Karpas-422 (cell line): ENCODE data around the gene IL1RN. TPM values are rescaled to one million over a fixed set of nuclear protein-coding genes. Genes with fewer than 3 reads are reported as not detected.

Source experiments
- DNase-seq: peaks from one replicate; pipeline ENCODE4 v3.0.0-alpha.2; 2015
- H2AFZ ChIP-seq: fragments of 200-600 bp; sonication (generic); 2 replicates; pipeline ENCODE4 v1.6.1; 2014; ENCODE audit warnings: antibody characterized with exemption, low read length, mixed read lengths
- H3K27ac ChIP-seq: fragments of 200-600 bp; sonication (generic); 2 replicates; pipeline ENCODE4 v1.5.1; 2014; ENCODE audit warnings: mild to moderate bottlenecking, low read length, moderate library complexity
- H3K27me3 ChIP-seq: fragments of 200-600 bp; sonication (generic); 2 replicates; pipeline ENCODE4 v1.6.1; 2014; ENCODE audit warnings: low read length, mixed read lengths
- H3K36me3 ChIP-seq: fragments of 200-600 bp; sonication (generic); 2 replicates; pipeline ENCODE4 v1.6.1; 2014; ENCODE audit warnings: low read length, mixed read lengths; ENCODE audit not compliant: insufficient read depth
- H3K4me1 ChIP-seq: fragments of 200-600 bp; sonication (generic); 2 replicates; pipeline ENCODE4 v1.6.1; 2014; ENCODE audit warnings: mild to moderate bottlenecking, low read length, mixed read lengths
- H3K4me2 ChIP-seq: fragments of 200-600 bp; sonication (generic); 2 replicates; pipeline ENCODE4 v1.6.1; 2014; ENCODE audit warnings: low read length, low read depth, mild to moderate bottlenecking; ENCODE audit not compliant: poor library complexity, severe bottlenecking
- H3K4me3 ChIP-seq: fragments of 200-600 bp; sonication (generic); 2 replicates; pipeline ENCODE4 v1.5.1; 2014; ENCODE audit warnings: mild to moderate bottlenecking, antibody characterized with exemption, low read length, mixed read lengths
- H3K79me2 ChIP-seq: fragments of 200-600 bp; sonication (generic); 2 replicates; pipeline ENCODE4 v1.6.1; 2014; ENCODE audit warnings: mild to moderate bottlenecking, low read length, mixed read lengths
- H3K9ac ChIP-seq: fragments of 200-600 bp; sonication (generic); 2 replicates; pipeline ENCODE4 v1.6.0; 2014; ENCODE audit warnings: low read length
- H3K9me2 ChIP-seq: fragments of 200-600 bp; sonication (generic), shearing (Covaris generic); replicated peaks from 2 replicates; pipeline ENCODE4 v1.6.0; 2014; ENCODE audit warnings: mild to moderate bottlenecking, low read length, moderate library complexity; ENCODE audit not compliant: insufficient read depth
- H3K9me3 ChIP-seq: fragments of 300-700, 200-600 bp; sonication (generic); 2 replicates; pipeline ENCODE4 v1.6.1; 2014; ENCODE audit warnings: low read length, mixed read lengths
- H4K20me1 ChIP-seq: fragments of 200-600 bp; sonication (generic); 2 replicates; pipeline ENCODE4 v1.6.1; 2014; ENCODE audit warnings: mild to moderate bottlenecking, antibody characterized with exemption, low read length, low read depth; ENCODE audit not compliant: insufficient read depth
- total RNA-seq: library from RNA; depleted of rRNA; stranded (reverse); fragments of >200 nt; shearing (Covaris generic); gene quantifications from 2 replicates; pipeline ENCODE4 v1.2.3, GENCODE V29; 2014; ENCODE audit warnings: low replicate concordance

The IL1RN gene
- total RNA-seq, 1 experiment from 2014 or later = not detected

- Histone ChIP-seq H3K4me2 (no peak overlapping the region), H3K9me3 (no peaks in the 10 kb centered on the region), H3K27me3 (no peaks in the 10 kb centered on the region), H3K4me3 (no peak overlapping the region), H3K9me2 (no peaks in the 10 kb centered on the region), H3K79me2 (no peaks in the 10 kb centered on the region; the same call in 1 of the 2 replicates), H3K9ac (no peak overlapping the region), H3K36me3 (no peaks in the 10 kb centered on the region), H4K20me1 (no peaks in the 10 kb centered on the region), H3K4me1 (peaks cover 1% of the 10 kb centered on the region), H3K27ac (no peak overlapping the region), H2AFZ (no peak overlapping the region)
- DNase-seq = no peak
These were observed 40.6 kb downstream of the IL1RN start for GRCh38 chr2:113167962-113168340.

- no peak overlapping the region for H3K27ac ChIP-seq
- H3K79me2 ChIP-seq = peaks cover 3% of the 10 kb centered on the region
- no peak overlapping the region for H3K4me2 ChIP-seq
- H3K9me3 ChIP-seq = no peaks in the 10 kb centered on the region
- no peaks in the 10 kb centered on the region for H3K9me2 ChIP-seq
- no peak overlapping the region for H2AFZ ChIP-seq
- H4K20me1 ChIP-seq = no peaks in the 10 kb centered on the region
- H3K36me3 ChIP-seq = no peaks in the 10 kb centered on the region
- no peaks in the 10 kb centered on the region for H3K27me3 ChIP-seq
- H3K4me1 ChIP-seq = peaks cover 9% of the 10 kb centered on the region
- DNase-seq = no peak
- H3K4me3 ChIP-seq = no peak overlapping the region
- no peak overlapping the region for H3K9ac ChIP-seq
These were observed 41.7 kb downstream of the IL1RN start for GRCh38 chr2:113169002-113169530.

DNA sequence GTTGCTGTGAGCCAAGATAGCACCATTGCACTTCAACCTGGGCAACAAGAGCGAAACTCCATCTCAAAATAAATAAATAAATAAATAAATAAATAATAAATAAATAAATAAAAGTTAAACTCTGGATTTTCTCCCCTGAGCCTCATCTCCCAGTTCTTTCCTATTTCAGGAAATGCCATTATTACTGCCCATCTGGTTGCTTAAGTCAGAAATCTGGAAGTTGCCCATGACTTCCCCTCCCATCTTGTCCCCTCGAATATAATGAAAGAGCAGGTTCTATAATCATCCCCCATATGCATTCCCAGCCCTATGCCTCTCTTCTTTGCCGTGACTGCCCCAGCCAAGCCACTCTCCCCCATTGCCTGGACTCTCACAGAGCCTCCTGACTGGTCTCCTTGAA lies 42.2 kb downstream of the IL1RN start:
- H3K4me2 ChIP-seq = no peak overlapping the region
- peaks cover 9% of the 10 kb centered on the region for H3K4me1 ChIP-seq

DNA sequence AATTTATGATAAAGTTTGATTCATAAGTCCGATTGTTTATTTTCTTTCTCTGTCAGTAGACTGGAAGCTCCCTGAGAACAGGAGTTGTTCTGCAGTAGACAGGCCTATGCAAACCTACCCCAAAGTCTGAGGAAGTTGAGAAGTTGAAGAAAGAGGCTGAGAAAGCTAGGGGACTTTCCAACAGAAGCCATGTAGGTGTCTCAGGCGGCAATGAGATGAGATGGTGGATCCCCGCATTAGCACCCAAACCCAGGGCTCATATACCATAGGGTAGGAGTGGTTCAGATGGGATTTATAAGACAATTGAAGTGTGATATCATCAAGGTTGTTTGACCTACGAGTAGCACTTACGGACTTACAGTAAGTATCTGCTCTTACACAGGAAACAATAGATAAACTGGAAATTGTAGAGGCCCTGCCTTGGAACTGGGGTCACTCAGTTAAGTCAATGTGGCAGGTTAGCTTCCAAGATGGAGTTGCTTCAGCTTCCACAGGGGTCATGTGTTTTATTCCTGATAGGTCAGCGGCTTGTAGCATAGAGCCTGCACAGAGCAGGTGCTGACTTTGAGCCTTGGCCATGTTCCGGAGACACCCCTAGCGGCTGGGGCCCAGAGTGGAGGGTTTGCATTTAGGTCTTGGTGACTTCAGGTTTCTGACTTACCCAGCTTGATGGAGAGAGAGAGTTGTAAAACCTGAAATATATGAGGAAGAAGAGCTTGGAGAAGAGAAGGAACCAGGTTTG lies 44.1 kb downstream of the IL1RN start:
- Histone ChIP-seq H3K4me3 (no peak overlapping the region), H2AFZ (no peak overlapping the region), H3K36me3 (peaks cover 3% of the 10 kb centered on the region; the same call in 1 of the 2 replicates), H3K4me2 (no peak overlapping the region), H3K4me1 (peaks cover 22% of the 10 kb centered on the region), H3K9me3 (no peaks in the 10 kb centered on the region), H3K79me2 (peaks cover 27% of the 10 kb centered on the region), H3K27ac (no peak overlapping the region), H3K9me2 (no peaks in the 10 kb centered on the region), H3K27me3 (no peaks in the 10 kb centered on the region), H3K9ac (no peak overlapping the region), H4K20me1 (peaks cover 4% of the 10 kb centered on the region; the same call in 1 of the 2 replicates)
- DNase-seq = no peak

More for the DNA sequence above, 42.2 kb downstream of the IL1RN start:
- no peaks in the 10 kb centered on the region for H3K9me2 ChIP-seq
- no peaks in the 10 kb centered on the region for H3K9me3 ChIP-seq
- no peaks in the 10 kb centered on the region for H3K36me3 ChIP-seq
- no peak overlapping the region for H3K9ac ChIP-seq
- H3K27ac ChIP-seq = no peak overlapping the region
- no peaks in the 10 kb centered on the region for H3K27me3 ChIP-seq
- no peaks in the 10 kb centered on the region for H4K20me1 ChIP-seq
- no peak overlapping the region for H2AFZ ChIP-seq
- DNase-seq = no peak
- H3K4me3 ChIP-seq = no peak overlapping the region
- peaks cover 8% of the 10 kb centered on the region for H3K79me2 ChIP-seq

DNA sequence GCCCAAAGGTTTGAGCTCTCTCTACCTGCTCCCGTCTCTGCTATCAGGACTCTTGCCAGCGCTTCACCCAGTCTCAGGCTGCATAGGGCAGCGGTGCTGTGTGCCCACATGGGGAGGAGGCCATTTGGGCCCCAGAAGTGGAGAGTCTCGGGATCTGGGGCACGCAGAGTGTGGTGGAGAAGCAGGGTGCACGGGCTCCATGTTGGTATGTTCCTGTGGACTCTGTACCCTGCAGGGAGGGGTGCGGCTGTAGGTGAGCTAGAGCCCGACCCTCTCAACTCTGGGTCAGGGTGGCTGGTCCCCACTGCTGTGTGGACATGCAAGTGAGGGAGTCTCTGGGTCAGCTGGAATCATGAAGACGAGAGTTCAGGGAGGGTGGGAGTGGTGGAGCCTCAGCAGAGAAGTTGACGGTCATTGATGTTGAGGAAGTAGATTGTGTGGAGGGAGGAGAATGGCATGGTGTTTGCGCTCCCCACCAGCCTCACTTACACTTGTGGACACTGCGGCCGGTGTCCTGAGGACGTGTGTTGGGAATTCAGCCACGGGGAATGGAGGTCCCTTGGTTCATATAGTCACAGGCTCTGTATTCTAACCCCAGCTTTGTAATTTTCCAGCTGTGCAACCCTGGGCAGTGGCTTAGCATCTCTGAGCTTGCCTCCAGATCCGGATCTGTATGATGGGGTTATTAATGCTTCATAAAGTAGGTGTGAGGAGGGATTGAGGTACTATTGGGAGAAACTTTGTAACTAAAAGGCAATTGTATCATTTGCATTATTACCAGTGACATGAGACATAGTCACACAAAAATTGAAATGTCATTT lies 45.5 kb downstream of the IL1RN start:
- Histone ChIP-seq H3K79me2 (peaks cover 41% of the 10 kb centered on the region), H2AFZ (peak overlapping the region; percentile 63), H3K27me3 (no peaks in the 10 kb centered on the region), H4K20me1 (peaks cover 13% of the 10 kb centered on the region; the same call in 1 of the 2 replicates), H3K4me3 (peak overlapping the region; percentile 92), H3K27ac (peak overlapping the region; percentile 78), H3K9ac (peak overlapping the region; percentile 93), H3K4me2 (peak overlapping the region; percentile 80), H3K9me3 (no peaks in the 10 kb centered on the region), H3K4me1 (peaks cover 24% of the 10 kb centered on the region), H3K9me2 (no peaks in the 10 kb centered on the region), H3K36me3 (peaks cover 9% of the 10 kb centered on the region; the same call in 1 of the 2 replicates)
- no peak for DNase-seq

DNA sequence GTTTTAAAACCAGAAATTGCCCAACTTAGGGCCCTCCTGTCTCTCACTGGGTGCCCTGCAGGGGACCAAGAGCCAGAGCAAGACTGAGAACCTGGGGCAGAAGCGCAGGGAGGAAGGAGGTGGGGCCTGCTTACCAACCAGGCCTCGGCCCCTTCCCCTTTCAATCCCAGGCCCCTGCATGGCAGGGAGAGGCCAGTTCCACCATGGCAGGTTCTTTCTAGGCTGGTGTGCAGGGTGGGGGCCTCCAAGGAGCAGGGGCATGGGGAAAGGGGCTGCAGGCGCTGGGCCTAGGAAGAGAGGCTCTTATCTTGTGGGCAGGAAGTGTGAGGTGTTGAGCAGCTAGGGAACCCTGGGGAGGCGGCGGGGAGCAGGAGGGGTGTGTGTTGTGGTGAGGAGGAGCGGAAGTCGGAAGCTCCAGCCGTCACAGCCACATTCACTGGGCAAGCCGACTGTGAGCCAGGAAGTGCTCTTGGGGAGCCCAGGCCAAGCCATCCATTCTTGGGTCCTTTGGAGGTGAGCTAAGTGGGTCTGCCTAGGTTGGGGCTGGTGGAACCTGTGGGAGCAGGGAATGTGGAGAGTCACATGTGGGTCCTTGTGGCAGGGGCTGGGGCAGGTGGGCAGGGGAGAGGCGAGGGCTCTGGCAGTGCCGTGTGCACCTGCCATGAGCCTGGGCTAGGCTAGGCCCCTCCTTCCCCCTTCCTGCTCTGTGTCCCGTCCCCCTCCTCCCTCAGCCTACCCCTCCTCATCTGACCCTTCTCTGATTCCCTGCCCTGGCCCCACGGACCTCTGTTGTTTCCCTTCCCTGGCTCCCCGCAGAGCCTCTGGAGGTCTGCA lies 46.4 kb downstream of the IL1RN start, which contains the start of gene PSD4:
PSD4 (plus strand) TSS at position 430 of the 834 bp plus-strand sequence. CDS start 8,486 bp downstream, outside the sequence.
- Histone ChIP-seq H3K27ac (peak within 1 kb of the TSS; percentile 78), H3K79me2 (peaks cover 50% of the 10 kb centered on the region), H2AFZ (peak within 1 kb of the TSS; percentile 63), H3K9me3 (no peaks in the 10 kb centered on the region), H3K36me3 (peaks cover 9% of the 10 kb centered on the region; the same call in 1 of the 2 replicates), H3K9me2 (no peaks in the 10 kb centered on the region), H3K27me3 (no peaks in the 10 kb centered on the region), H3K4me1 (peaks cover 24% of the 10 kb centered on the region), H3K4me2 (peak within 1 kb of the TSS; percentile 80), H3K9ac (peak within 1 kb of the TSS; percentile 93), H3K4me3 (peak within 1 kb of the TSS; percentile 92), H4K20me1 (peaks cover 13% of the 10 kb centered on the region; the same call in 1 of the 2 replicates)
- peak; percentile 94 for DNase-seq

- peak overlapping the region; percentile 80 for H3K4me2 ChIP-seq
- H3K4me1 ChIP-seq = peaks cover 24% of the 10 kb centered on the region
- no peaks in the 10 kb centered on the region for H3K9me2 ChIP-seq
- peaks cover 13% of the 10 kb centered on the region; the same call in 1 of the 2 replicates for H4K20me1 ChIP-seq
- H3K4me3 ChIP-seq = peak overlapping the region; percentile 92
- H3K9ac ChIP-seq = peak overlapping the region; percentile 93
- peak; percentile 64 for DNase-seq
- no peaks in the 10 kb centered on the region for H3K9me3 ChIP-seq
- peak overlapping the region; percentile 3; the same call in 1 of the 2 replicates for H2AFZ ChIP-seq
- peaks cover 9% of the 10 kb centered on the region; the same call in 1 of the 2 replicates for H3K36me3 ChIP-seq
- H3K79me2 ChIP-seq = peaks cover 56% of the 10 kb centered on the region
- H3K27ac ChIP-seq = peak overlapping the region; percentile 78
- no peaks in the 10 kb centered on the region for H3K27me3 ChIP-seq
These were observed 47.0 kb downstream of the IL1RN start for GRCh38 chr2:113174376-113174750.
